NCI-H187 treated with DMSO at 0.1 percent for 48 hours (cell line): Measurements from ENCODE around the gene USP48.

Experiments used
- DNase-seq: peaks from one replicate; lab custom pipeline; 2025; lab: John Stamatoyannopoulos, UW

USP48 gene

GRCh38 chr1:21749109-21749508 lies 33.8 kb downstream of the USP48 start:
- no peak for DNase-seq

- no peak for DNase-seq
These were observed 39.5 kb downstream of the USP48 start for GRCh38 chr1:21743476-21743875.

- DNase-seq, result no peak
These were observed 40.4 kb downstream of the USP48 start for GRCh38 chr1:21742578-21742977.

GRCh38 chr1:21741206-21741605 lies 41.7 kb downstream of the USP48 start:
- DNase-seq, result no peak

GRCh38 chr1:21736876-21737275 lies 46.1 kb downstream of the USP48 start:
- DNase-seq, result no peak

- no peak for DNase-seq
These were observed 46.9 kb downstream of the USP48 start for GRCh38 chr1:21736011-21736410.

- no peak for DNase-seq
These were observed 48.4 kb downstream of the USP48 start for GRCh38 chr1:21734526-21734925.

GRCh38 chr1:21732664-21733063 lies 50.3 kb downstream of the USP48 start:
- DNase-seq, result no peak

- no peak for DNase-seq
These were observed 57.1 kb downstream of the USP48 start for GRCh38 chr1:21725748-21726392.

GRCh38 chr1:21724570-21724969 lies 58.4 kb downstream of the USP48 start:
- DNase-seq, result no peak

GRCh38 chr1:21724098-21724497 lies 58.9 kb downstream of the USP48 start:
- DNase-seq, result no peak

GRCh38 chr1:21721295-21721985 lies 61.5 kb downstream of the USP48 start:
- DNase-seq, result no peak

- DNase-seq, result no peak
These were observed 66.8 kb downstream of the USP48 start for GRCh38 chr1:21716169-21716568.

- DNase-seq, result no peak
These were observed 75.1 kb downstream of the USP48 start for GRCh38 chr1:21707891-21708290.

GRCh38 chr1:21707086-21707840 lies 75.7 kb downstream of the USP48 start:
- DNase-seq, result no peak

- no peak for DNase-seq
These were observed 76.7 kb downstream of the USP48 start for GRCh38 chr1:21706151-21706835.

GRCh38 chr1:21705303-21705980 lies 77.5 kb downstream of the USP48 start:
- no peak for DNase-seq

- DNase-seq, result no peak
These were observed 78.8 kb downstream of the USP48 start for GRCh38 chr1:21704145-21704544.

GRCh38 chr1:21703318-21703963 lies 79.5 kb downstream of the USP48 start:
- DNase-seq, result no peak

- no peak for DNase-seq
These were observed 80.2 kb downstream of the USP48 start for GRCh38 chr1:21702780-21703179.

- no peak for DNase-seq
These were observed 81.5 kb downstream of the USP48 start for GRCh38 chr1:21701401-21701800.
